Activated naive CD4-positive, alpha-beta T cell treated with anti-CD3 and anti-CD28 coated beads, Interleukin-2, amount 50 U/mL, for 72 hours (primary cell): ENCODE data around the gene RGS14. TPM values are rescaled to one million over a fixed set of nuclear protein-coding genes. Genes with fewer than 3 reads are reported as not detected.

Experiments
- ATAC-seq, 2 donors: fragments of 150-1000 bp; cut with Tn5 transposase; 2 replicates each; pipeline ENCODE4 v1.10.0; 2021; ENCODE audit warnings: mild to moderate bottlenecking in 2 of 2, moderate library complexity in 2 of 2
- DNase-seq, 2 donors: peaks; one replicate each; pipeline ENCODE4 v3.0.0; 2021 to 2022; ENCODE audit warnings: low spot score in 2 of 2
- H3K27ac Mint-ChIP-seq, 2 donors: one replicate each; pipeline ENCODE4 v1.8.0; 2022; ENCODE audit warnings: mild to moderate bottlenecking in 2 of 2, mixed read lengths in 2 of 2
- H3K36me3 Mint-ChIP-seq, 2 donors: one replicate each; pipeline ENCODE4 v1.8.0; 2022; ENCODE audit warnings: mixed read lengths in 2 of 2
- H3K9me3 Mint-ChIP-seq, 2 donors: one replicate each; pipeline ENCODE4 v1.8.0; 2022; ENCODE audit warnings: mixed read lengths in 2 of 2
- total RNA-seq, 2 donors: library from RNA; stranded (reverse); gene quantifications; one replicate each; pipeline ENCODE4 v1.2.3, GENCODE V29; 2022

Gene RGS14
- total RNA-seq, 2 donors from 2014 or later: 22.0 to 77.6 TPM

DNA sequence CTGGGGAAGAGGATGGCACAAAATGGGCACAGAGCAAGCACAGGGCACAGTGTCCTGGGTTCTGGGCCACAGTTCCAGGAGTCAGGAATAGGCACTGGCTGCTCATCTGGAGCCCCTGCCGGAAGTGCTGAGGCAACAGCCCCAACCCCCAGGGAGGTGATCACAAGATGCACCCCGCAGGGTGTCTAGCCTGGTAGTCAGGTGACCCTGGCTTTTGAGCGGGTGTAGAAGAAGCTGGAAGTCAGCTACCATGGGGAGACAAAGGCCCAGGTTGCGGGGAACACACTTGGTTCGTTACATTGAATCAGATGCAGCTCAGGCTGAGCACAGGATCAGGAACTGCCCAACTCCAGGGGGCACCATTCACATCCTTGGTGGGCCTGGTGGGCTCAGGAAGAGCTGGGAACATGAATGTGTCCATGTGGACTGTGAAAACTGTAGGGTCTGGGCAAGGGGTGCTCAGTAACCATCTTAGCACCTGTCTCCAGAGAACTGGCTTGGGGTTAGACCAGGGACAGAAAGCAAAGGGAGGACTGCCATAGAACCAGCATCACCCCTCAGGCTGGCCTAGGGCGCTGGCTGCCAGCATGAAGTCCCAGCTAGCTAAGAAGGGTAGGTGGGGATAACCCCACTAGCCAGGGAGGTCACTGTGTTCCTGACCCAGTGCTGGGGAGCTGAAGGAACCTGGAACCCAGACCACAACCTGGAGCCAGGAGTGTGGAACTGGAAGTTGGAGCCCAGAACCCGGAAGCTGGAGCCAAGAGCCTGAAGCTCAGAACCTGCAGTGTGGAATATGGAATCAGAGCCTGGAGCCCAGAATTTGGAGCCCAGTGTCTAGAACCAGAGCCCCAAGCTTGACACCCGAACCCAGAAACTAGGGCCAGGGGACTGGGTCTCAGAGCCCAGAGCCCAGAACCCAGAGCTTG is 20.4 kb downstream of the RGS14 start:
- no peak for DNase-seq
- Mint-ChIP-seq H3K27ac (peak overlapping the region; percentile 65 to 68), H3K9me3 (no peaks in the 10 kb centered on the region), H3K36me3 (peaks cover 0 to 6% of the 10 kb centered on the region in 2 donors)
- no peak for ATAC-seq

DNA sequence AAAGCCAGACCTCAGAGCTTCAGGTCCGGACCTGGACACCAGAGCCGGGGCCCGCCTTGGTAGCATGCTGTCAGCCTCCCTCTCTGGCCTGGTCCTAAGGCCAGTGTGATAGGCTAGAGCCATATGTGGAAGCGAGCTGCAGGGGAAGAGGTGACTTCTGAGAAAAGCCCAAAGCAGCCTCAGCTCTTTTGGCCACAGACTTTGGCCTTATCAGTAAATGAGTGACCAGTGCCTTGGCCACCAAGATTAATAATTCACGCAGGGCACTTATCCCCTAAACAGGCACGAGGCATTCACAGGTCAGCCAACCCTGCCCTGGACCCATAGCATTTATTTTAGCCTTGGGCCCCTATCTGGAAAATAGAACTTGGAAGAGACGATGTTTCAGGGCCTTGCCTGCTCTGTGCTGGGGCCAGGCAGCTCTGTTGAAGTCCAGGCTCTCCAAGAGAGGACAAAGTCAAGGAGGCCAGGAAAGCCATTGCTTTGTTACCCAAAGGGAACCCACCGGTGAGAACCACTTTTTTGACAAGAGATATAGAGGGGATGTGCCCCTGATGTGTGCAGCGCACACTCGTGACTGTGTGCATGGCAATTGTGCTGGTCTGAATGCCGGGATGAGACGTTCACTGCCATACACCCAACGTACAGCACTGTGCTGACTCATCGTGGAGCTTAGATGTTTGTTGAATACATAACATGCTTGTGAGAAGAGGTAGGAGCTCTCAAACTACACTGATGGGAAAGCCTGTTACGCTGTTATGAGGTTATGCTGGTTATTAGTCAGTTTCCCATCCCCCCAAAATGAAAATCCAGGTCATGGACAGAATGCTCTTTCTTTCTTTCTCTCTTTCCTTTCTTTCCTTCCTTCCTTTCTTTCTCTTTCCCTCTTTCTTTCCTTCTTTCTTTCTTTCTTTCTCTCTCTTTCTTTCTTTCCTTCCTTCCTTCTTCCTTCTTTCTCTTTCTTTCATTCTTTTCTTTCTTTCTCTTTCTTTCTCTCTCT is 21.5 kb downstream of the RGS14 start:
- peak in 1 of 2 donors; percentile 60 for DNase-seq
- no peaks in the 10 kb centered on the region for H3K36me3 Mint-ChIP-seq
- peak overlapping the region; percentile 31 to 75 for H3K27ac Mint-ChIP-seq

GRCh38 chr5:177380805-177381126 is 23.0 kb downstream of the RGS14 start:
- DNase-seq (no peak), ATAC-seq (no peak)
- Mint-ChIP-seq H3K36me3 (no peaks in the 10 kb centered on the region), H3K9me3 (no peaks in the 10 kb centered on the region), H3K27ac (no peak overlapping the region)

More for the DNA sequence above, 21.5 kb downstream of the RGS14 start:
- no peaks in the 10 kb centered on the region for H3K9me3 Mint-ChIP-seq
- peak; percentile 84 to 99 for ATAC-seq

DNA sequence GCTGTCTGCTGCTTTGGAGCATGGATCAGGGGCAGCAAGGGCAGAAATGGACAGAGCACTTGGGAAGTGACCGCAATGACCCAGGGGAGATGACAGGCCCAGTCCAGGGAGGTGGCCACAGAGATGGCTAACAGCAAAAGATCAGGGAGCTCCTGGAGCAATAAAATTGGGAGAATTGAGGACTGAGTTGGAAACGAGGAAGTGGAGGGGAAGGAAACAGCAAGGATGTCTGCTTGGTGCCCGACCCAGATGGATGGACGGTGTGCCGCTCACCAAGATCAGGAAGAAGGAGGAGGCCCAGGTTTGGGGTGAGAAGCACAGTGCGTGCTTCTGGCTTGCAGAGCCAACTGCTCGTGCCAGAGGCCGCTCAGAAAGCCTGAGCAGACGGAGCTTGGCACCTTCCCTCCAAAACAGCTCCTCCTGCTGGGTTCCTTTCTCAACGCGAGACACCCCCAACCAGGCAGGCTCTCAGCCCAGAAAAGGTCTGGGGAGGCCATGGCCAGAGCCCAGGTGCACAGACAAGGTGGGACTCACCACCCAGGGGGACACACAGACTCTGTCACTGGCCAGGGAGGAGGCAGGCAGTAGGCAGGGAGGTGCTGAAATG is 24.8 kb downstream of the RGS14 start:
- no peaks in the 10 kb centered on the region for H3K9me3 Mint-ChIP-seq
- DNase-seq (peak in 1 of 2 donors; percentile 41), ATAC-seq (peak; percentile 34 to 51)
- no peaks in the 10 kb centered on the region for H3K36me3 Mint-ChIP-seq
- H3K27ac Mint-ChIP-seq: peak overlapping the region; percentile 55 to 68

DNA sequence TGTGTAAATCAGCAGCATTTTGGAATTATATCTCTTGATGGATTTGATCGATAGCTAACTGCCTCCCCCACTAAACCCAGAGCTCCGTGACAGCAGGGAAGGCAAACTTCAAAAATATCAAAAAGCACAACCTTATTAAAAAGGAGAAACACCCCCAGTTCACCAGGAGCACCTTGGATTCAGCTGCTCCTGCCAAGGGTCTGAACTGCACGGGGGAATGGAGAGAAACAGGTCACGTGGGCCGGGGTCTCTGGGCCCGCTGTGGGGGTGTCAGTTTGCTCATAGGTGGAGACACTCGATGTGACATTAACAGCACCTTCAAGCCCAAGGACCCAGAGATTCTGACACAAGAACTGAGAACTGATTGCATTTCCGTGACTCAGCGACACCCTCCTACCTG is 25.5 kb downstream of the RGS14 start:
- H3K36me3 Mint-ChIP-seq: no peaks in the 10 kb centered on the region
- DNase-seq (no peak), ATAC-seq (no peak)
- H3K9me3 Mint-ChIP-seq: no peaks in the 10 kb centered on the region
- peak overlapping the region in 1 of 2 donors; percentile 55 for H3K27ac Mint-ChIP-seq

DNA sequence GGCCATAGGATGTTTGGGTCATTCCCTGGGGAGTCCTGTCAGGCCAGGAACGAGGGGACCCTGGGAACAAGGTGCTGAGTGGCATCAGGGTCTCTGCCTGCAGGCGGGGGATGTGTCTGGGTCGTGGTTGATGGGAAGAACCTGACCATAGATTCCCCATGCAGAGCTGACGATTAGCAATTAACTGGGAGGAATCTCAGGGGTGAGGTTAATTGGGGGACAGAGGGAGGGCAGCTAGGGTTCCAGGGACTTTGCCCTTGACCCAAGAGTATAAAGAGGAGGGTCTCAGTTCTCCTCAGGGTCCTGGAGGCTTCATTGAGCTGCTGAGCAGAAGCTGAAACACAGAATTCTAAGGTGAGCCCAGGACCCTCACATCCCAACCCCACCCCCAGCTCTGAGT is 26.4 kb downstream of the RGS14 start, which contains the start of gene SLC34A1:
SLC34A1 (plus strand) TSS at position 301 of the 400 bp plus-strand sequence. CDS start 1,308 bp downstream, outside the sequence.
- Mint-ChIP-seq H3K27ac (peak within 1 kb of the TSS; percentile 51 to 55), H3K9me3 (no peaks in the 10 kb centered on the region), H3K36me3 (no peaks in the 10 kb centered on the region)
- DNase-seq (no peak), ATAC-seq (no peak)

GRCh38 chr5:177385720-177386119 is 28.0 kb downstream of the RGS14 start:
- no peaks in the 10 kb centered on the region for H3K9me3 Mint-ChIP-seq
- no peaks in the 10 kb centered on the region for H3K36me3 Mint-ChIP-seq
- DNase-seq (no peak), ATAC-seq (no peak)
- no peak overlapping the region for H3K27ac Mint-ChIP-seq

DNA sequence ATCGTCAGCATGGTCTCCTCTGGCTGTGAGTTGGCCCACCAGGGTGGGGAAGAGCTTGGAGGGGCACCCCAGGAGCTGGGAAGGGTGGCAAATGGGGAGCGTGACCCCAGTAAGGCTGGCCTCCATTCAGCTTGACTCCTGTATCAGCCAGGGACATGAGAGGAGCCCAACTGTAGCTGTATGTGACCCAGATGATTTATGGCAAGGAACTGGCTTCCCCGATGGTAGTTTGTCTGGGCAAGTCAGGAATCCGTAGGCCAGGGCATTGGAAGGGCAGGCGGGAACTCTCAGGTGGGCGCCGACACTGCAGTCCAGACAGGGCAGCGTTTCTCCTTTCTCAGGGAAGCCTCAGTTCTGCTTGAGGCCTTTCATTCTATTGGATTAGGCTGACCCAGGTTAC is 28.8 kb downstream of the RGS14 start:
- Mint-ChIP-seq H3K9me3 (no peaks in the 10 kb centered on the region), H3K27ac (no peak overlapping the region), H3K36me3 (no peaks in the 10 kb centered on the region)
- no peak for ATAC-seq
- no peak for DNase-seq

DNA sequence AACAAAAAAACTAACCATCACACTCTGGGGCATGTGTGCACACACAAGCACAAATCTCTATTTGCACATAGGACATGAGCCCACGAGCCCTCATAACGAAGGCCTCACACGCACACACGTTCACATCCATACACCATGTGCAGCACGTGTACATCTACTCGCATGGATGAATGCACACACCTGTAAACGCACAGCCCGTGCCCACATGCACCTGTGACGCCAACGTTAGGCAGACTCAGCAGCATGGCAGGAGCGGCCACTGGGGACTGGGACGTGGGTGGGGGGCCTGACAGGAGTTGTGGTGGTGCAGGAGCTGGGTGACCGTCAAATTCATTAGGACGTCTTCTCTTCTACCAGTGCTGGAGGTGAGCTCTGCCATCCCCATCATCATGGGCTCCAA is 29.7 kb downstream of the RGS14 start:
- no peaks in the 10 kb centered on the region for H3K9me3 Mint-ChIP-seq
- no peaks in the 10 kb centered on the region for H3K36me3 Mint-ChIP-seq
- no peak for DNase-seq
- no peak overlapping the region for H3K27ac Mint-ChIP-seq
- ATAC-seq: no peak

DNA sequence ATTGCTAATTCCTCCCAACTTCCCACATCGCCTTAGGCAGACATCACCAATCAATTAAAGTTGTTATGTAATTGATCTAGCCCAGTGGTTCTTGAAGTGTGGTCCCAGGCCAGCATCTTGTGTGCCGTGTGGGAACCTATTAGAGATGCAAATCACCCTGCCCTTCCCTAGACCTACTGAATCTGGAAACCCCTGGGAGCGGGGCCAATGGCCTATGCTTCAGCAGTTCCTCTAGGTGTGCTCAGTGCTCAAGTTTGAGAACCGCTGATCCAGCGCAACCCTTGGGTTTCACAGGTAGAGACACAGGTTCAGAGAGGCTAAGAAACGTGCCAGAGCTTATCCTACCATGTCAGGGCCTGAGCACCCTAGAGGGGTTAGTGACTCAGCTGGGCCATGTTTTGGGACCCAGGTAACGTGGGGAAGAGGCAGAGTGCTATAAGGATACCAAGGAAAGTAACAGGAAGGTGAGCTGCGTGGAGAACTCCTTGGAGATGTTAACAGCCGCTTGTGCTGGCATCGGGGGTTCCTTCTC is 30.9 kb downstream of the RGS14 start:
- ATAC-seq: no peak
- Mint-ChIP-seq H3K36me3 (no peaks in the 10 kb centered on the region), H3K9me3 (no peaks in the 10 kb centered on the region), H3K27ac (peak overlapping the region; percentile 30 to 78)
- no peak for DNase-seq

- Mint-ChIP-seq H3K9me3 (no peaks in the 10 kb centered on the region), H3K36me3 (no peaks in the 10 kb centered on the region)
Observed at GRCh38 chr5:177389241-177390169, 31.8 kb downstream of the RGS14 start.

DNA sequence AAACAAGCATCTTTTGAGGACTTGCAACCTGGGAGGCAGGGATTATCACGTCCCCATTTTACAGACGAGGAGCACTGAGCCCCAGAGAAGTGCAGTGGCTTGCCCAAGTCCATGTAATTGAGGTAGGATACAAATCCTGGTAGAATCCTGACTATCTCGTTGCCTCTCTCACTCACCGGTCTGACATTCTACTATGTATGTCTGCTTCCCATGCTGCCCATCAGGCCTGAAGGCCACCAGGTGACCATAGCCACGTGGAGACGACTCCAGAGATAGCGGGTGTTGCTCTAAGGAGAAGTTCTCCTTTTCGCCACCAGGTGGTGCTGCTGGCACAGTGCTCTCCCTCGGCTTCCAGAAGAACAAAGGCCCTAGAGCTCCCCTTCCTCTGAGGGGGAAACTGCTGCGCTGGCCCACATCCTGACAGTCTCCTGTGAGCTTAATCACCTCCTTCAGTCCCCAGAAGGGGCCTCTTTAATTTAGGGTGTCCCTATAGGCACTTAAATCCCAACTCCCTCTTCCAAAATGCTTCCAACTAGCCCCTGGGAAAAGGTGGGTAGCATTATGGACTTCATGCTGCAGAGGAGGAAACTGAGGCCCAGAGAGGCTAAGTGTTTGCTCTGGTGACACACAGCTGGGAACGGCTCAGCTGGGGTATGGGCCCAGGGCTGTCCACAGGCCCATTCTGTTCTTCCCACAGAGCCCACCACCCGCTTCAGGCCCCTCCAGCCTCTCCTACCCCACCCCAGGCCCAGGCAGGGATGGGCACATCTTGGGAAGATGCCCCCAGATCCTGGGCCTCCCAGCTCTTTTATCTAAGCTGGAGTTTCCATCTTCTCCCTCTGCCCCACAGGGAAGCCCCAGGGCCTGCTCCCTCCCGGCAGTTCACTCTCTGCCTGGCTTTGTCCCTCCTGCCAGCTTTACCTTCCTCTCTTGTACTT is 32.9 kb downstream of the RGS14 start:
- no peaks in the 10 kb centered on the region for H3K9me3 Mint-ChIP-seq

More at GRCh38 chr5:177389241-177390169, 31.8 kb downstream of the RGS14 start:
- DNase-seq (peak; percentile 61 to 64), ATAC-seq (peak; percentile 81 to 88)
- H3K27ac Mint-ChIP-seq: peak overlapping the region; percentile 70 to 78

DNA sequence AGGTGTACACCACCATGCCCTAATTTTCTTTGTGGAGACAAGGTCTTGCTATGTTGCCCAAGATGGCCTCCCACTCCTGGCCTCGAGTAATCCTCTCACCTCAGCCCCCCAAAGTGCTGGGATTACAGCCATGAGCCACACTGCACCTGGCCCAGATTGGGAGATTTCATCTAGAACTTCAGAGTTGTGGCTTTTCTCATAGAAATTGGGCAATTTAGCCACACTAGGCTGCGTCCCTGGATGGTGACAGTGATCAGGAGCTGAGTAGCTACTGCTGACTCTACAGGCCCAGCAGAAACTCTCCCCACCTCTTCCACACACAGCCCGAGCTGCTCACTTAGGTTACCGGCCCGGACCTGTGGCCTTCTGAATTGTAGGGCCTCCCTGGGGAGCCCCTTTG is 35.0 kb downstream of the RGS14 start:
- no peak overlapping the region for H3K27ac Mint-ChIP-seq
- ATAC-seq: no peak
- no peaks in the 10 kb centered on the region for H3K9me3 Mint-ChIP-seq
- DNase-seq: no peak
- no peaks in the 10 kb centered on the region for H3K36me3 Mint-ChIP-seq

More for the DNA sequence above, 32.9 kb downstream of the RGS14 start:
- DNase-seq (peak; percentile 86 to 93), ATAC-seq (peak; percentile 61 to 67)
- Mint-ChIP-seq H3K36me3 (no peaks in the 10 kb centered on the region), H3K27ac (peak overlapping the region; percentile 19 to 78)

- no peaks in the 10 kb centered on the region for H3K36me3 Mint-ChIP-seq
- H3K9me3 Mint-ChIP-seq: no peaks in the 10 kb centered on the region
- DNase-seq: no peak
- ATAC-seq: no peak
- H3K27ac Mint-ChIP-seq: no peak overlapping the region
Observed at GRCh38 chr5:177393206-177393765, 35.6 kb downstream of the RGS14 start.
